Smooth muscle cell of the pulmonary artery (primary cell): Measurements from ENCODE around the gene RAB28. TPM values are rescaled to one million over a fixed set of nuclear protein-coding genes. Genes with fewer than 3 reads are reported as not detected.

Experiments used
- total RNA-seq: library from RNA; depleted of rRNA; stranded (reverse); fragments of >200 nt; gene quantifications from 2 replicates; pipeline ENCODE4 v1.2.3, GENCODE V29; 2014

RAB28 gene
- 11.8 and 16.5 TPM in 2 replicates for total RNA-seq

GRCh38 chr4:13484122-13484748, at the start of gene RAB28:
RAB28 (minus strand) TSS chr4:13484340.

Other genes with a start within 250 kb of the RAB28 start
- 0.13 TPM in 1 of 2 replicates, not detected in the other for gene NKX3-2, start 60.2 kb upstream of the RAB28 start, total RNA-seq
- gene BOD1L1, start 143.4 kb upstream of the RAB28 start, total RNA-seq, result 31.1 and 34.0 TPM in 2 replicates